Measurements from ENCODE around the gene IGFBP1.
"Not testable (repeated sequence)": the region's sequence is repeated elsewhere in the genome, so short reads cannot be mapped to it uniquely, and the experiment has no call there.

Gene IGFBP1

GRCh38 chr7:45888185-45888992 lies at the start of gene IGFBP1:
Gene IGFBP1 (plus strand): TSS chr7:45888488. CDS start chr7:45888653, 165 bp downstream.
- DNase-seq (ENCODE audit: low read depth): no peak

- not testable (repeated sequence) for DNase-seq (ENCODE audit: low read depth)
These were observed 49.4 kb upstream of the IGFBP1 start for GRCh38 chr7:45838852-45839251.

- not testable (repeated sequence) for DNase-seq (ENCODE audit: low read depth)
These were observed 46.2 kb upstream of the IGFBP1 start for GRCh38 chr7:45841926-45842717.

GRCh38 chr7:45846536-45846935 lies 41.8 kb upstream of the IGFBP1 start:
- not testable (repeated sequence) for DNase-seq (ENCODE audit: low read depth)

- not testable (repeated sequence) for DNase-seq (ENCODE audit: low read depth)
These were observed 39.6 kb upstream of the IGFBP1 start for GRCh38 chr7:45848734-45849133.

GRCh38 chr7:45852984-45853383 lies 35.3 kb upstream of the IGFBP1 start:
- not testable (repeated sequence) for DNase-seq (ENCODE audit: low read depth)

- not testable (repeated sequence) for DNase-seq (ENCODE audit: low read depth)
These were observed 34.8 kb upstream of the IGFBP1 start for GRCh38 chr7:45853491-45853890.

- not testable (repeated sequence) for DNase-seq (ENCODE audit: low read depth)
These were observed 32.6 kb upstream of the IGFBP1 start for GRCh38 chr7:45855680-45856079.

DNA sequence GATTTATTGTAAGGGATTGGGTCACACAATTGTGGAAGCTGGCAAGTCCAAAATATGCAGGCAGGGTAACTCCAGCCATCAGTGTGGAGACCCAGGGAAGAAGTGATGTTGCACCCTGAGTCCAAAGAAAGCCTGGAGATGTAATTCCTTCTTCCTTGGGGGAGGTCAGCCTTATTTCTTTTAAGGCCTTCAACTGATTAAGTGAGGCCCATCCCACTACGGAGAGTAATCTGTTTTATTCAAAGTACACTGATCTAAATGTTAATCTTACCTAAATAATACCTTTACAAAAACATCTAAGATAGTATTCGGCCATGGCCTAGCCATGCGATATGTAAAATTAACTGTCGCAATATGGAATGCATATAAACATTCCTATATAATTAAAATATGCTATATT lies 31.4 kb upstream of the IGFBP1 start:
- not testable (repeated sequence) for DNase-seq (ENCODE audit: low read depth)

DNA sequence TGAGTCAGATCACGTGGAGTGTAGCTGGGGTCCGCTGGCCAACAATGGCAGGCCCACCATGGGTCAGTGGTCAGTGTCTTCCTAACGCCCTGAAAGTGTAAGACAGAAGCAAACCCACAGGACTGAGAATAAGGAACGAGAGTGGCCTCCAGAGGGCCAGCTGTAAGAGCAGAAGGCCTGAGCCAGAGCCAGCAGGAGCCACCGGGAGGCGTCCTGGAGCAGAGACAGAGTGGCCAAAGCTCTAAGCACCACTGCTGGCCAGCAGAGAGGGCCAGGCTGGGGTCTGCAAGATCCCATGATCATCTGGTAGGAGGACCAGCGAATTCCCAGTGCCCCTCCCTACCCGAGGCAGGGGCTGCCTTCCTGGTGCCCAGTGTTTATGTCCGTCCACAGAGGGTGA lies 24.6 kb upstream of the IGFBP1 start:
- no peak for DNase-seq (ENCODE audit: low read depth)

GRCh38 chr7:45865594-45866410 lies 22.5 kb upstream of the IGFBP1 start:
- DNase-seq (ENCODE audit: low read depth): no peak

GRCh38 chr7:45867471-45867870 lies 20.8 kb upstream of the IGFBP1 start:
- no peak for DNase-seq (ENCODE audit: low read depth)

DNA sequence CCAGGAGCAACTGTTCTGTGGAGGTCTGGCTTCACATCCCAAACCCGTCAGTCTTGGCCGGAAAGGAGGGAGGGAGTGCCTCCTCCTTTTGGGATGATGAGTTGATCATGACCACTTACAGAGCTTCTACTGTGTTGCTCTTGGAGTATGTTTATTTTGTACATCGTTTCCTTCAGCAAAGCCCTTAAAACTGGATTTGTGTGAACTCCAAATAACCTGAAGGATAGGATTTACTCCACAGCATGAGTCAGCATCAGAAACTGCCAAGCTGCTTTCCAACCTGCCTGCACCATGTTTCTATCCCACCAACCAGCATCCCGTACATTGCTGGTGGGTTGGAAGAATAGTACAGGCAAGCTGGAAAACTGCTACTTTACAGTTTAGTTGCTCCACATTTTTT lies 18.9 kb upstream of the IGFBP1 start:
- DNase-seq (ENCODE audit: low read depth): no peak

- no peak for DNase-seq (ENCODE audit: low read depth)
These were observed 15.9 kb upstream of the IGFBP1 start for GRCh38 chr7:45872116-45873034.

GRCh38 chr7:45873035-45873354 lies 15.3 kb upstream of the IGFBP1 start, which contains the start of gene CCDC201:
Gene CCDC201 (minus strand): TSS chr7:45873082. CDS start chr7:45873007, 75 bp downstream.
- DNase-seq (ENCODE audit: low read depth): no peak

GRCh38 chr7:45873355-45873754 lies 14.9 kb upstream of the IGFBP1 start:
- no peak for DNase-seq (ENCODE audit: low read depth)

DNA sequence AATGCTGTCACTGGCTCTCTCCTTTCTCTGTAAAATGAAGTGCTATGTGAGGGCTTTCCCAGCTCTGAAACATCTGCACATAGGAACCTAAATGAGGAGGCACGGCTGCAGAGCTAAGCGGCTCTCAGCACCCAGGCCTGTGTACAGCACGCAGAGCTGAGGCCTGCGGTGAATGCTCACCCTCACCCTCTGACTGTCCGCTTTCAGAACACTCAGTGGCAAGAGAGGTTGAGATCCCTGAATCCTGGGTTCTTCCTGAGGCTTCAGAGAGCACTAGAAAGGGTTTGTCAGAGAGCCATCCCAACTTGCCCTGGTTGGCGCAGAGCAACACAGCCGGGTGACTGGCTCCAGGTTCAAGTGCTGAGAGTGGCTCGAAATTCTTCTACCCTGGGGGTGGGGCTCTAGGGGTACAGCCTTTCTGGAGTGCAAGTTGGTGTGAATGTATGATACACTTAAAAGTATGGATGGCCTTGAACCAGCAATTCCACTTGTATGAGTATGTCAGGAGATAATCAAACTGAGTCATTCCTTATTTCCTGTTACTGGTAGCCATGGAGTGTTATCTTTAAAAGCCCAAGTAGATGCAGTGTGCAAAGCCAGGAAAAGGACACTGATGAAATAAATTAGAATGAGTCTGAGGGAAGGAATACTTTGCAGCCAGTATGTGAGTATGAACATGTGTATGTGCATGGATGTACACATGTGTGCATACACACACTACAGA lies 13.7 kb upstream of the IGFBP1 start:
- no peak for DNase-seq (ENCODE audit: low read depth)

- no peak for DNase-seq (ENCODE audit: low read depth)
These were observed 11.8 kb upstream of the IGFBP1 start for GRCh38 chr7:45876519-45876918.

DNA sequence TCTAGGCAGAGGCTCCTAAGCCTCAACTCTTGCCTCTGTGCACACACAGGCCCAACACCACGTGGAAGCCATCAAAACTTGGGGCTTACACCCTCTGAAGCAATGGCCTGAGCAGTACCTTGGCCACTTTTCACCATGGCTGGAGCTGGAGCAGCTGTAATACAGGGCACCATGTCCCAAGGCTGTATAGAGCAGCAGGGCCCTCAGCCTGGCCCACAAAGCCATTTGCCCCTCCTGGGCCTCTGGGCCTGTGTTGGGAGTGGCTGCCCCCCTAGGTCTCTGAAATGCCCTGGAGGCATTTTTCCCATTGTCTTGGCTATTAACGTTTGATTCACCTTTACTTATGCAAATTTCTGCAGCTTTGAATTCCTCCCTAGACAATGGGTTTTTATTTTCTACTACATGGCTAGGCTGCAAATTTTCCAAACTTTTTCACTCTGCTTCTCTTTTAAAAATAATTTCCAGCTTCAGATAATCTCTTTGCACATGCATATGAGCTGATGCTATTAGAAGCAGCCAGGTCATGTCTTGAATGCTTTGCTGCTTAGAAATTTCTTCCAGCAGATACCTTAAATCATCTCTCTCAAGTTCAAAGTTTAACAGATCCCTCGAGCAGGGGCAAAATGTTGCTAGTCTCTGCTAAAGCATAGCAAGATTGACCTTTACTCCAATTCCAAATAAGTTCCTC lies 9.7 kb upstream of the IGFBP1 start:
- DNase-seq (ENCODE audit: low read depth): no peak

DNA sequence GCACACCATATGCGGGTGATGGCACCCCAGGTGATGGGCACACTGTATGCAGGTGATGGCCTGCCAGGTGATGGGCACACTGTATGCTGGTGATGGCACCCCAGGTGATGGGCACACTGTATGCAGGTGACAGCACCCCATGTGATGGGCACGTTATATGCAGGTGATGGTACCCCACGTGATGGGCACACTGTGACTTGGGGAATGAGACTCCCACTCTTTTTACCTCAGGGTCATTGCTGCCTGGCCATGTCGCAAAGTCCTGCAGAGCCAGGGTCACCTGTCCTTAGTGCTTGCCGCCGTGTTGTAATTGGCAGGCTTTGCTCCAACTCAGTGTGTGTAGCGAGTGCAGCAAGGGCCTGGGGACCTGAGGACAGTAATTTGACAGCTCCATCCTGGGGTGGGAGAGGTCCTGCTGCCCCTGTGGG lies 7.8 kb upstream of the IGFBP1 start:
- DNase-seq (ENCODE audit: low read depth): no peak
